LHCN-M2 (cell line): ENCODE data around the gene SBK2. TPM values are rescaled to one million over a fixed set of nuclear protein-coding genes. Genes with fewer than 3 reads are reported as not detected.
A peak's percentile ranks its signal among the peaks of the same experiment; 100 is the strongest.

Experiments used
- DNase-seq: peaks from one replicate; pipeline ENCODE4 v3.0.0-alpha.2; 2012; ENCODE audit warnings: low read depth
- total RNA-seq: library from RNA; depleted of rRNA; stranded (reverse); fragments of >200 nt; gene quantifications from 2 replicates; pipeline ENCODE4 v1.2.3, GENCODE V29; 2014; rRNA removed

SBK2 gene
- total RNA-seq, 1 experiment from 2014 or later = 1.5 TPM

DNA sequence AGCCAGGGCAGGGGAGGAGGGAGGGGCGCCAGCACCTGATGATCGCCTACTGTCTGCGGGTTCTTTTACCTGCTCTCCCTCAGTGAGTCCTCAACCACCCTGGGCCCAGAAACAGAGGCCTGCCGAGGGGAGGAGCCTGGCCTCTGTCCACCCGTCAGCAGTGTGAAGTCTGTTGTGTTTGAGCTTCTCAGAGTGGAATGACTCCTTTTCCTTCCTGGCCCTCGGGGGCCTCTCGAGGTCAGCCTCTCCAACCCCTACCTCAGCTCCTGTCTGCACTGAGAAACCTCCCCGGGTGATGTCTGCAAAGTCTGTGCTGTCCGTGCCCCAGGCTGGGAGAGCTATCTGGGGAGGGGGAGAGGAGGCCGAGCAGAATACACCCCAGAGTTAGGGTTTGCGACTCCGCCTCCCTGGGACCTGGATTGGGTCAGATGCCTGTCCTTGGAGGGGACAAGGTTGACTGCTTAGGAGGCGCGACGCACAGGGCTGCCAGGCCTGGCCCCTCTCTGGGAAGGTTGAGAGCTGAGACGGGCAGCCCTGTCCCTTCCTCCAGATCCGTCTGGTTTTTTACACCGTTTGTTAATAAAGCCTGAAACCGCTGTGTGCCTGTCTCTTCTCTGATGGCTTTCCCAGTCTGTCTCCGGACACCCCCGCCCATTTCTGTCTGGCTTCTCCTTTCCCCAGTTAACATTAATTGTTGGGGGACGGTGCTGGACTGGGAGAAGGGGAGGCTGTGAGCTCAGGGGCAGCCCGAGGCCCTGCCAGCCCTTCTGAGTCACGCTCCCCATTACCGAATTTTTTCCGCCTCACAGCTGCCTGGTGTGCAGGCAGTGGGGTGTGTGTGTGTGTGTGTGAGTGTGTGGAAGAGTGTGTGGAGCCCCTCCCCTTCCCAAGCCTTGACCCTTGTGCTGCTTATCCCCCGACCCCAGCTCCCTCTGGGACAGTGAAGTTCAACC lies 49.7 kb downstream of the SBK2 start:
- peak; percentile 94 for DNase-seq

GRCh38 chr19:55486043-55486970 lies 50.6 kb downstream of the SBK2 start:
- DNase-seq = no peak

DNA sequence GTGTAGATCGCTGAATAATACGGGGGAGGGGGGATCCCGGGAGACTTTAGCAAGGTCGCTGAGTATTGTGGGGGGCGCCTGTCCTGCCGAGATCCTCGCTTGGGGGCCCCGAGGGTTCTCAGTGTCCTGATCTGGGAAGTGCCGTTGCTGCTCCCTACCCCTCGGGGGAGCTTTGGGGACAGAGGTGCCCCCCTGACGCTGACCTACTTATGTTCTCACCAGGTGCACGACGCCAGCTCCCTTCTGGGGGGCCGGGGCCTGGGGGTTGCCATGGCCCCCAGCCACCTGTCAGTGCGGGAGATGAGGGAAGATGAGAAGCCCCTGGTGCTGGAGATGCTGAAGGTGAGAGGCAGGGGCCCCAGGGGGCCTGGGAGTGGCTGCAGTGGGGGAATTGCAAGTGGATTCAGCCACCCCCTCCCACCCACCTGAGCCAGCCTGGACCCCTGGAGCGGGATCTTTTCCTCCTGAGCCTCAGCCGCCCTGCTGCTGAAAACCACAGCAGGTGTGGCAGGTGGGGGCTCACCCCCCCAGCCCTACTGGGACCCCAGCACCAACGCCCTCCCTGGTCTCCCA lies 51.4 kb downstream of the SBK2 start:
- DNase-seq = no peak

DNA sequence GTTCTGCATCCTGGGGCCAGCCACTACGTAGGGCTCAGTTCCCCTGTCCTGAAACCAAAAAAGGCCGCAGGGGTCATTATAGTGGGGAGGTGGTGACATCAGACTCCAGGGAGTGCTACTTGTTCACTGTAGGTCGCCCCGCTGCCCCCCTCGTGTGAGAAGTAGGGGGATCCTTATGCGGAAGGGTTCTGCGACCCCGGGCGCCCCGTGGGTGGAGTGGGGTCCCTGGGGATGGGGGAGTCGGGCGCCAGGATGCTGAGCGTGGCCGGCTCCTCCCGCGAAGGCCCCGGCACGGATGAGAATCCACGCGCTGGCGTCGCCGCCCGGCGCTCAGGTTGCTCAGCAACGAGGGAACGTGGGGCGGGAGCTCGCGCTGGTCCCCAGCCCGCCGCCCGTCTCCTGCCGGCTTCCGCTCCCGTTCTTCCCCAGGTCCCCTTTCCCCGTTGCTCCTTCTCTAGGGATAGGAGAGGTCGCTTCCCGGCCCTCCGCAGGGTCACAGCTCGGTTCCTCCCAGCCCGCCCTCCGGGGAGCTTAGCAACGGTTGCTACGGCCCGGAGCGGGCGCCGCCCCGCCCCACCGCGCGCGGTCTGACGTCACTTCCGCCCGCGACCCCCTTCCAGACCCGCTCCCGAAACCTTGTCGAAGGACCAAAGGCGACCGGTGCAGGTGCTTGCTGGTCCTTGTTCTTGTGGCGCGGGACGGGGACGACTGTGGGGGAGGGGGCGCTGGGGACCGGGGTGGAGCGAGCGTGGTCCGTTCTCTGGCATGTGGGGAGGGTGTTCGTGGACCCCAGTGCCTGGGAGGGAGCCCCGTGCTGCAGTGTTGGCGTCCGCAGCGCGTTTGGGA lies 52.1 kb downstream of the SBK2 start, which contains the start of gene NAT14:
Gene NAT14, plus strand, starts transcription at position 596 of the 846 bp plus-strand sequence. CDS start 521 bp downstream, outside the sequence.
- DNase-seq = peak; percentile 46

- no peak for DNase-seq
These were observed 53.0 kb downstream of the SBK2 start for GRCh38 chr19:55483706-55484592.

- DNase-seq = no peak
These were observed 53.8 kb downstream of the SBK2 start for GRCh38 chr19:55482967-55483705.

GRCh38 chr19:55482156-55482961 lies 54.6 kb downstream of the SBK2 start:
- DNase-seq = no peak

DNA sequence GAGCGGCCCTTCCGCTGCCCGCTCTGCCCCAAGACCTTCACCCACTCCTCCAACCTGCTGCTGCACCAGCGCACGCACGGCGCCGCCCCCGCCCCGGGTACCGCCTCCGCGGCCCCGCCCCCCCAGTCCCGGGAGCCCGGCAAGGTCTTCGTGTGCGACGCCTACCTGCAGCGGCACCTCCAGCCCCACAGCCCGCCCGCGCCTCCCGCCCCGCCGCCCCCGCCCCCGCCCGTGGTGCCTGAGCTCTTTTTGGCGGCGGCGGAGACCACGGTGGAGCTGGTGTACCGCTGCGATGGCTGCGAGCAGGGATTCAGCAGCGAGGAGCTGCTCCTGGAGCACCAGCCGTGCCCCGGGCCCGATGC lies 55.2 kb downstream of the SBK2 start:
- DNase-seq = no peak

DNA sequence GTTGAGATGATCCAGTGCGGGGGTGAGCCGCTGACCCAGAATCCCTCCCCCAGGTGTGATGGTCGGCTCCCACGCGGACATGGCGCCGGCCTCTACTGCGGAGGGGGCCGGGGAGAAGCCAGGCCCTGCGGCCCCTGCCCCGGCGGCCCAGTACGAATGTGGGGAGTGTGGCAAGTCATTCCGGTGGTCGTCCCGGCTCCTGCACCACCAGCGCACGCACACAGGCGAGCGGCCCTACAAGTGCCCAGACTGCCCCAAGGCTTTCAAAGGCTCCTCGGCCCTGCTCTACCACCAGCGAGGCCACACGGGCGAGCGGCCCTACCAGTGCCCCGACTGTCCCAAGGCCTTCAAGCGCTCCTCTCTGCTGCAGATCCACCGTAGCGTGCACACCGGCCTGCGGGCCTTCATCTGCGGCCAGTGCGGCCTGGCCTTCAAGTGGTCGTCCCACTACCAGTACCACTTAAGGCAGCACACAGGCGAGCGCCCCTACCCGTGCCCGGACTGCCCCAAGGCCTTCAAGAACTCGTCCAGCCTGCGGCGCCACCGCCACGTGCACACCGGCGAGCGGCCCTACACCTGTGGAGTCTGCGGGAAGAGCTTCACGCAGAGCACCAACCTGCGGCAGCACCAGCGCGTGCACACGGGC lies 55.7 kb downstream of the SBK2 start:
- DNase-seq = no peak

- DNase-seq = no peak
These were observed 57.3 kb downstream of the SBK2 start for GRCh38 chr19:55479451-55480230.

DNA sequence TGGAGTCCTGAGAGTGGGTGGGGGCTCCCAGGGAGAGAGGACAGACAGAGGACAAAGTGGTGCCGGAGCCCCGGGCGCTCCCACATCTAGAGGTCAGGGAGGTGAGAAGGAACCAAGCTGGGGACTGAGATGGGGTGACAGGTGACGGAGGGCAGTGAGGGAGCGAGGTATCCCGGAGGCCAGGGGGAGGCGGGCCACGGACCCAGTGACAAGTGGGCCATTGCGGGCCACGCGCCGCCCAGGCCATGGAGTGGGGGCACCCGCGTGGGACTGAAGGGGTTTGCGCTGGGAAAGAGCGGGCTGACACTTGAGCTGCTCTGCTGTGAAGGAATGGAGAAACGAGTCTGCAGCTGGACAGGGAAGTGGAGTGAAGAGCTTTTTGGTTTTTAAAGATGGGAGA lies 57.9 kb downstream of the SBK2 start:
- no peak for DNase-seq

Other genes with a start within 250 kb of the SBK2 start
- gene TMEM150B, start 211.8 kb downstream of the SBK2 start, total RNA-seq = not detected in 2 replicates
- 14.8 and 16.9 TPM in 2 replicates for gene KMT5C, start 197.3 kb downstream of the SBK2 start, total RNA-seq
- gene COX6B2, start 182.4 kb downstream of the SBK2 start, total RNA-seq = not detected in 2 replicates
- not detected in 2 replicates for gene GARIN5B, start 173.9 kb downstream of the SBK2 start, total RNA-seq
- 1.7 and 2.1 TPM in 2 replicates for gene IL11, start 166.7 kb downstream of the SBK2 start, total RNA-seq
- gene TMEM190, start 160.3 kb downstream of the SBK2 start, total RNA-seq = not detected in 2 replicates
- 0.32 TPM in 1 of 2 replicates, not detected in the other for gene TMEM238, start 152.8 kb downstream of the SBK2 start, total RNA-seq
- gene RPL28, start 151.2 kb downstream of the SBK2 start, total RNA-seq = 306 and 535 TPM in 2 replicates
- gene UBE2S, start 129.3 kb downstream of the SBK2 start, total RNA-seq = 254 and 267 TPM in 2 replicates
- 0.06 TPM in 1 of 2 replicates, not detected in the other for gene SHISA7, start 93.8 kb downstream of the SBK2 start, total RNA-seq
- 89.8 and 90.2 TPM in 2 replicates for gene ISOC2, start 75.5 kb downstream of the SBK2 start, total RNA-seq
- not detected in 2 replicates for gene C19orf85, start 72.4 kb downstream of the SBK2 start, total RNA-seq
- 2.7 and 9.2 TPM in 2 replicates for gene ZNF628, start 60.5 kb downstream of the SBK2 start, total RNA-seq
- 23.7 and 25.8 TPM in 2 replicates for gene NAT14, start 51.9 kb downstream of the SBK2 start, total RNA-seq
- 0.34 and 0.45 TPM in 2 replicates for gene SSC5D, start 48.7 kb downstream of the SBK2 start, total RNA-seq
- gene SBK3, start 8.4 kb upstream of the SBK2 start, total RNA-seq = 0.17 and 0.26 TPM in 2 replicates
- gene ZNF579, start 43.7 kb upstream of the SBK2 start, total RNA-seq = 7.3 and 7.7 TPM in 2 replicates
- gene FIZ1, start 62.4 kb upstream of the SBK2 start, total RNA-seq = 4.7 and 7.4 TPM in 2 replicates
- 13.4 and 14.0 TPM in 2 replicates for gene ZNF524, start 63.2 kb upstream of the SBK2 start, total RNA-seq
- gene ZNF865, start 68.5 kb upstream of the SBK2 start, total RNA-seq = 2.2 and 3.0 TPM in 2 replicates
- gene ZNF784, start 87.4 kb upstream of the SBK2 start, total RNA-seq = 3.3 and 5.5 TPM in 2 replicates
- gene ZNF580, start 103.9 kb upstream of the SBK2 start, total RNA-seq = 8.7 and 15.3 TPM in 2 replicates
- gene ZNF581, start 106.5 kb upstream of the SBK2 start, total RNA-seq = 11.4 and 15.4 TPM in 2 replicates
- gene CCDC106, start 111.1 kb upstream of the SBK2 start, total RNA-seq = 14.2 and 15.3 TPM in 2 replicates
- 168 and 174 TPM in 2 replicates for gene U2AF2, start 117.9 kb upstream of the SBK2 start, total RNA-seq
- gene EPN1, start 138.1 kb upstream of the SBK2 start, total RNA-seq = 126 and 145 TPM in 2 replicates
- gene NLRP9, start 201.3 kb upstream of the SBK2 start, total RNA-seq = not detected in 2 replicates
- not detected in 2 replicates for gene RFPL4A, start 222.0 kb upstream of the SBK2 start, total RNA-seq
- gene RFPL4AL1, start 232.0 kb upstream of the SBK2 start, total RNA-seq = not detected in 2 replicates